SK-N-SH (cell line): Measurements from ENCODE around the gene AKR1C3. TPM values are rescaled to one million over a fixed set of nuclear protein-coding genes. Genes with fewer than 3 reads are reported as not detected.
"Not testable (repeated sequence)": the region's sequence is repeated elsewhere in the genome, so short reads cannot be mapped to it uniquely, and the experiment has no call there.

ENCODE experiments used
- CTCF ChIA-PET: fragments of 300-600, 350-600 bp; formaldehyde crosslinking; extraction: SDS; loops from one replicate; lab custom pipeline; 2021; lab: Yijun Ruan, JAX
- POLR2A ChIA-PET: fragments of 350-600 bp; sonication (Branson Sonifier 250); formaldehyde crosslinking; extraction: SDS; loops from one replicate; lab custom pipeline; 2020; ENCODE audit warnings: antibody characterized with exemption, inconsistent platforms; lab: Yijun Ruan, JAX
- DNase-seq: peaks from one replicate; pipeline ENCODE4 v3.0.0; 2012
- H2AFZ ChIP-seq: fragments of 200-600 bp; sonication (generic); 2 replicates; pipeline ENCODE4 v1.8.1; 2016; ENCODE audit warnings: antibody characterized with exemption, mild to moderate bottlenecking, low read depth
- H3F3A ChIP-seq: fragments of 200-600 bp; sonication (generic); replicated peaks from 2 replicates; pipeline ENCODE3; 2016; ENCODE audit warnings: antibody characterized with exemption, mild to moderate bottlenecking; ENCODE audit not compliant: insufficient read depth
- H3K27ac ChIP-seq, 2 experiments: fragments of 200-500 bp in 1 of 2; fragments of 200-600 bp in 1 of 2; sonication (Bioruptor generic) in 1 of 2; sonication (generic), shearing (Covaris generic) in 1 of 2; 2 replicates each; pipeline versions ENCODE4 v1.5.1 to v1.6.1; 2014 to 2016; ENCODE audit warnings: low read depth in 2 of 2, inconsistent platforms in 1 of 2, low read length in 1 of 2, mild to moderate bottlenecking in 1 of 2, mixed read lengths in 1 of 2
- H3K27me3 ChIP-seq: fragments of 200-600 bp; sonication (generic), shearing (Covaris generic); 2 replicates; pipeline ENCODE4 v1.6.1; 2016; ENCODE audit warnings: mixed run types; ENCODE audit not compliant: insufficient read depth
- H3K36me3 ChIP-seq, 2 experiments: fragments of 200-500 bp in 1 of 2; fragments of 200-600 bp in 1 of 2; sonication (Bioruptor generic) in 1 of 2; sonication (generic) in 1 of 2; replicated peaks in 1 of 2; 2 replicates each; pipeline versions ENCODE3 to v1.5.1; 2014 to 2016; ENCODE audit warnings: low read length in 1 of 2, mild to moderate bottlenecking in 1 of 2; ENCODE audit not compliant: insufficient read depth in 2 of 2, control insufficient read depth in 1 of 2
- H3K4me1 ChIP-seq, 2 experiments: fragments of 200-500 bp in 1 of 2; fragments of 200-600 bp in 1 of 2; sonication (Bioruptor generic) in 1 of 2; sonication (generic), shearing (Covaris generic) in 1 of 2; 2 replicates each; pipeline versions ENCODE4 v1.5.1 to v1.6.1; 2014 to 2016; ENCODE audit warnings: low read depth in 1 of 2, low read length in 1 of 2, mixed run types in 1 of 2; ENCODE audit not compliant: insufficient read depth in 2 of 2, control insufficient read depth in 1 of 2
- H3K4me2 ChIP-seq: fragments of 200-600 bp; sonication (generic), shearing (Covaris generic); 2 replicates; pipeline ENCODE4 v1.6.1; 2017; ENCODE audit warnings: mixed run types
- H3K4me3 ChIP-seq, 2 experiments: fragments of 200-500 bp in 1 of 2; fragments of 200-600 bp in 1 of 2; sonication (Bioruptor generic) in 1 of 2; sonication (generic), shearing (Covaris generic) in 1 of 2; 2 replicates each; pipeline versions ENCODE4 v1.5.1 to v1.8.1; 2014 to 2016; ENCODE audit warnings: low read depth in 2 of 2, inconsistent platforms in 1 of 2, low read length in 1 of 2, mild to moderate bottlenecking in 1 of 2, mixed read lengths in 1 of 2, moderate library complexity in 1 of 2
- H3K79me2 ChIP-seq: fragments of 200-600 bp; sonication (generic); 2 replicates; pipeline ENCODE4 v1.8.1; 2017; ENCODE audit warnings: mild to moderate bottlenecking; ENCODE audit not compliant: insufficient read depth
- H3K9ac ChIP-seq: fragments of 200-600 bp; sonication (generic); 2 replicates; pipeline ENCODE4 v1.6.1; 2017; ENCODE audit warnings: mixed run types
- H3K9me2 ChIP-seq: fragments of 200-600 bp; sonication (generic); 2 replicates; pipeline ENCODE4 v1.6.1; 2017; ENCODE audit warnings: mixed run types
- H3K9me3 ChIP-seq: fragments of 200-600 bp; sonication (generic); 2 replicates; pipeline ENCODE4 v1.6.1; 2017; ENCODE audit warnings: mixed run types, mild to moderate bottlenecking, moderate library complexity
- H4K20me1 ChIP-seq: fragments of 200-600 bp; sonication (generic); 2 replicates; pipeline ENCODE4 v1.6.1; 2017; ENCODE audit warnings: mild to moderate bottlenecking, mixed run types; ENCODE audit not compliant: insufficient read depth
- EP300 ChIP-seq, 2 experiments: IDR thresholded peaks; 2 replicates each; pipeline versions ENCODE4 v1.4.0 to v1.6.1; 2012; ENCODE audit warnings: borderline replicate concordance in 1 of 2, low read depth in 1 of 2, low read length in 1 of 2
- EZH2phosphoT487 ChIP-seq: fragments of 200-600 bp; sonication (generic); IDR thresholded peaks from 2 replicates; pipeline ENCODE4 v1.6.1; 2017; ENCODE audit warnings: low read depth, mixed run types, mild to moderate bottlenecking, antibody characterized with exemption, moderate library complexity, borderline replicate concordance
- JUND ChIP-seq: IDR thresholded peaks from 2 replicates; pipeline ENCODE4 v1.4.0; 2012
- NFIC ChIP-seq: IDR thresholded peaks from 2 replicates; pipeline ENCODE4 v1.4.0; 2012; ENCODE audit warnings: borderline replicate concordance
- RCOR1 ChIP-seq: fragments of 150-350 bp; IDR thresholded peaks from 2 replicates; pipeline ENCODE4 v1.6.1; 2017; ENCODE audit warnings: antibody characterized with exemption, low read length
- SIN3A ChIP-seq: IDR thresholded peaks from 2 replicates; pipeline ENCODE4 v1.6.1; 2012; ENCODE audit warnings: low read depth, mild to moderate bottlenecking, low read length, moderate library complexity, borderline replicate concordance
- TAF1 ChIP-seq: IDR thresholded peaks from 2 replicates; pipeline ENCODE4 v1.6.1; 2012; ENCODE audit warnings: low read depth, mild to moderate bottlenecking, low read length, moderate library complexity, borderline replicate concordance
- TEAD4 ChIP-seq: IDR thresholded peaks from 2 replicates; pipeline ENCODE4 v1.4.0; 2012; ENCODE audit warnings: mild to moderate bottlenecking, borderline replicate concordance; ENCODE audit not compliant: insufficient read depth
- WGBS: methylation state at CpG from one replicate; pipeline ENCODE4 v1.1.6; 2017; ENCODE audit warnings: low lambda C conversion rate; 5-methylcytosine and 5-hydroxymethylcytosine counted together
- polyA plus RNA-seq, 3 experiments: library from polyadenylated mRNA; depleted of rRNA; stranded (reverse); fragments of >200 nt; gene quantifications; 2 replicates each; pipeline ENCODE4 v1.2.3, GENCODE V29; 2012
- TF ChIP-seq, protein P1 (sequence below): IDR thresholded peaks from 2 replicates; pipeline ENCODE4 v1.6.1; 2012; ENCODE audit warnings: mild to moderate bottlenecking, low read depth, low read length, moderate library complexity
- TF ChIP-seq, protein P2 (sequence below): fragments of 150-350 bp; IDR thresholded peaks from 2 replicates; pipeline ENCODE4 v1.6.1; 2016; ENCODE audit warnings: mild to moderate bottlenecking, low read depth, low read length
- TF ChIP-seq, protein P3 (sequence below): IDR thresholded peaks from 2 replicates; pipeline ENCODE4; 2012
- TF ChIP-seq, protein P4 (sequence below): IDR thresholded peaks from 2 replicates; pipeline ENCODE4 v1.4.0; 2012; ENCODE audit warnings: low read depth, borderline replicate concordance

Gene AKR1C3
- polyA plus RNA-seq, 1 of the 3 experiments (the other 2 are of a cell fraction): 0.28 TPM

DNA sequence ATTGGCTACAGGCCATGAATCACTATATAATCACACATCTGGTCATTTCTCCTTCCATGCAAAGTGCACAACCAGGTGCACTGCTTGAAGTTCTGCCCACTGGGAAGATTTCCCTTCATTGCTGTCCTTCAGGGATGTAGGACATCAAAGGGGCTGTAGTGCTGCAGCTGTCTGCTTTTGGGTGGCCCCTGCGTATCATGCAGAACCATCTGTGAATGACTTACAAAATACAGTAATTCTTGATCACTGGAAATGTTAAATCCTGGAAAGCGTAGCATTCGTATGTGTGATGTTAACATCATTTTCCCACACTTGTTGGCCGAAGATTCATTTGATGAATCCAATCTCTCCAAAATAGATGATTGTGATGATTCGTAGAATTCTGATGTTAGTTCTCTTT lies 22.4 kb downstream of the AKR1C3 start:
- Histone ChIP-seq H4K20me1 (no peaks in the 10 kb centered on the region), H3F3A (no peaks in the 10 kb centered on the region), H3K9me3 (no peaks in the 10 kb centered on the region), H3K27ac (no peak overlapping the region), H3K27me3 (no peaks in the 10 kb centered on the region), H3K4me3 (no peak overlapping the region), H3K4me1 (no peaks in the 10 kb centered on the region), H2AFZ (no peak overlapping the region), H3K9me2 (no peaks in the 10 kb centered on the region), H3K9ac (no peak overlapping the region), H3K4me2 (no peak overlapping the region), H3K79me2 (no peaks in the 10 kb centered on the region), H3K36me3 (no peaks in the 10 kb centered on the region)
- no peak for DNase-seq
- POLR2A ChIA-PET: no interaction called here
- TF ChIP-seq SIN3A (no peak), JUND (no peak)
- CTCF ChIA-PET: no interaction called here
- 13% methylated on average over 5 of the region's 5 CpGs for WGBS

DNA sequence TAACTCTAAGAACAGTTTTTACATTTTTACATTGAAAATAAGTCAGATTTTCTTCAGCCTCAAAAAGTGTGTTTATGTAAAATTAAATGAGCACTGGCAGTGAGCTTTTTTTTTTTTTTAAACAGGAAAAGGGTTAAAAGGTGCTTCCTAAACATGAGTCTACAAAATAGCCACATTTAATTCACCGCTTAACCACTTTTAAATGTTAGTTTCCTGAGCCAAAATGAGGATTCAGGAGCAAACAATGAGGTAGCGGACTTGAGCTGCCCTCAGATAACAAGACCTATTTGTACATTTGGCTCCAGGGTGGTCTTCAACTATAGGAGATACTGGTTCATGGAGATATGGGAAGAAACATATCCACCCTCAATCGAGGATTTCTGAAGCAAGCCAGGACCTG lies 22.8 kb downstream of the AKR1C3 start:
- WGBS: 9% methylated on average over 3 of the region's 3 CpGs
- no peaks in the 10 kb centered on the region for H3K79me2 ChIP-seq
- H3K4me2 ChIP-seq: no peak overlapping the region
- TF ChIP-seq NFIC: no peak
- TF ChIP-seq, protein P1, sequence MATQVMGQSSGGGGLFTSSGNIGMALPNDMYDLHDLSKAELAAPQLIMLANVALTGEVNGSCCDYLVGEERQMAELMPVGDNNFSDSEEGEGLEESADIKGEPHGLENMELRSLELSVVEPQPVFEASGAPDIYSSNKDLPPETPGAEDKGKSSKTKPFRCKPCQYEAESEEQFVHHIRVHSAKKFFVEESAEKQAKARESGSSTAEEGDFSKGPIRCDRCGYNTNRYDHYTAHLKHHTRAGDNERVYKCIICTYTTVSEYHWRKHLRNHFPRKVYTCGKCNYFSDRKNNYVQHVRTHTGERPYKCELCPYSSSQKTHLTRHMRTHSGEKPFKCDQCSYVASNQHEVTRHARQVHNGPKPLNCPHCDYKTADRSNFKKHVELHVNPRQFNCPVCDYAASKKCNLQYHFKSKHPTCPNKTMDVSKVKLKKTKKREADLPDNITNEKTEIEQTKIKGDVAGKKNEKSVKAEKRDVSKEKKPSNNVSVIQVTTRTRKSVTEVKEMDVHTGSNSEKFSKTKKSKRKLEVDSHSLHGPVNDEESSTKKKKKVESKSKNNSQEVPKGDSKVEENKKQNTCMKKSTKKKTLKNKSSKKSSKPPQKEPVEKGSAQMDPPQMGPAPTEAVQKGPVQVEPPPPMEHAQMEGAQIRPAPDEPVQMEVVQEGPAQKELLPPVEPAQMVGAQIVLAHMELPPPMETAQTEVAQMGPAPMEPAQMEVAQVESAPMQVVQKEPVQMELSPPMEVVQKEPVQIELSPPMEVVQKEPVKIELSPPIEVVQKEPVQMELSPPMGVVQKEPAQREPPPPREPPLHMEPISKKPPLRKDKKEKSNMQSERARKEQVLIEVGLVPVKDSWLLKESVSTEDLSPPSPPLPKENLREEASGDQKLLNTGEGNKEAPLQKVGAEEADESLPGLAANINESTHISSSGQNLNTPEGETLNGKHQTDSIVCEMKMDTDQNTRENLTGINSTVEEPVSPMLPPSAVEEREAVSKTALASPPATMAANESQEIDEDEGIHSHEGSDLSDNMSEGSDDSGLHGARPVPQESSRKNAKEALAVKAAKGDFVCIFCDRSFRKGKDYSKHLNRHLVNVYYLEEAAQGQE: no peak
- no peak for TF ChIP-seq RCOR1
- no peak for TF ChIP-seq EP300 (IDR thresholded peaks at IDR 0.05; ENCODE audit: borderline replicate concordance in 1 of 2, low read depth in 1 of 2, low read length in 1 of 2)
- TF ChIP-seq, protein P2, sequence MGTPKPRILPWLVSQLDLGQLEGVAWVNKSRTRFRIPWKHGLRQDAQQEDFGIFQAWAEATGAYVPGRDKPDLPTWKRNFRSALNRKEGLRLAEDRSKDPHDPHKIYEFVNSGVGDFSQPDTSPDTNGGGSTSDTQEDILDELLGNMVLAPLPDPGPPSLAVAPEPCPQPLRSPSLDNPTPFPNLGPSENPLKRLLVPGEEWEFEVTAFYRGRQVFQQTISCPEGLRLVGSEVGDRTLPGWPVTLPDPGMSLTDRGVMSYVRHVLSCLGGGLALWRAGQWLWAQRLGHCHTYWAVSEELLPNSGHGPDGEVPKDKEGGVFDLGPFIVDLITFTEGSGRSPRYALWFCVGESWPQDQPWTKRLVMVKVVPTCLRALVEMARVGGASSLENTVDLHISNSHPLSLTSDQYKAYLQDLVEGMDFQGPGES: no peak
- TF ChIP-seq, protein P3, sequence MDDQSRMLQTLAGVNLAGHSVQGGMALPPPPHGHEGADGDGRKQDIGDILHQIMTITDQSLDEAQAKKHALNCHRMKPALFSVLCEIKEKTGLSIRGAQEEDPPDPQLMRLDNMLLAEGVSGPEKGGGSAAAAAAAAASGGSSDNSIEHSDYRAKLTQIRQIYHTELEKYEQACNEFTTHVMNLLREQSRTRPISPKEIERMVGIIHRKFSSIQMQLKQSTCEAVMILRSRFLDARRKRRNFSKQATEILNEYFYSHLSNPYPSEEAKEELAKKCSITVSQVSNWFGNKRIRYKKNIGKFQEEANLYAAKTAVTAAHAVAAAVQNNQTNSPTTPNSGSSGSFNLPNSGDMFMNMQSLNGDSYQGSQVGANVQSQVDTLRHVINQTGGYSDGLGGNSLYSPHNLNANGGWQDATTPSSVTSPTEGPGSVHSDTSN: no peak
- TF ChIP-seq, protein P4, sequence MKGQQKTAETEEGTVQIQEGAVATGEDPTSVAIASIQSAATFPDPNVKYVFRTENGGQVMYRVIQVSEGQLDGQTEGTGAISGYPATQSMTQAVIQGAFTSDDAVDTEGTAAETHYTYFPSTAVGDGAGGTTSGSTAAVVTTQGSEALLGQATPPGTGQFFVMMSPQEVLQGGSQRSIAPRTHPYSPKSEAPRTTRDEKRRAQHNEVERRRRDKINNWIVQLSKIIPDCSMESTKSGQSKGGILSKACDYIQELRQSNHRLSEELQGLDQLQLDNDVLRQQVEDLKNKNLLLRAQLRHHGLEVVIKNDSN: no peak
- TF ChIP-seq TEAD4: no peak
- TF ChIP-seq TAF1: no peak
- no peak for TF ChIP-seq SIN3A
- no peak for TF ChIP-seq JUND
- TF ChIP-seq EZH2phosphoT487: no peak
- H2AFZ ChIP-seq: no peak overlapping the region
- no peaks in the 10 kb centered on the region for H3K27me3 ChIP-seq
- no peaks in the 10 kb centered on the region for H3F3A ChIP-seq
- H3K9me2 ChIP-seq: no peaks in the 10 kb centered on the region
- no peaks in the 10 kb centered on the region for H3K4me1 ChIP-seq
- no peaks in the 10 kb centered on the region for H4K20me1 ChIP-seq
- H3K9ac ChIP-seq: no peak overlapping the region
- POLR2A ChIA-PET: no interaction called here
- CTCF ChIA-PET: no interaction called here
- no peak overlapping the region for H3K4me3 ChIP-seq
- H3K36me3 ChIP-seq: no peaks in the 10 kb centered on the region
- H3K27ac ChIP-seq: no peak overlapping the region
- H3K9me3 ChIP-seq: no peaks in the 10 kb centered on the region
- DNase-seq: no peak

DNA sequence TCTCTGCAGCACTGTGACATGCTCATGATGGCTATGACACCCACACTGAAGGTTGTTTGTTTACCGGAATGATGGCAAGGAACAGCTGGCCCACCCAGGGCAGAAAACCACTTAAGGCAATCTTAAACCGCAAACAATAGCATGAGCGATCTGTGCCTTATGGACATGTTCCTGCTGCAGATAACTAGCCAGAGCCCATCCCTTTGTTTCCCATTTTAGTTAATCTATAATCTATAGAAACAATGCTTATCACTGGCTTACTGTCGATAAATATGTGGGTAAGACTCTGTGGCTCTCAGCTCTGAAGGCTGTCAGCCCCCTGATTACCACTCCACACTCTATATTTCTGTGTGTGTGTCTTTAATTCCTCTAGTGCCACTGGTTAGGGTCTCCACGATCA lies 25.8 kb downstream of the AKR1C3 start:
- DNase-seq, H3K4me3 ChIP-seq, H2AFZ ChIP-seq, H3K4me1 ChIP-seq, H3K9ac ChIP-seq, H3K36me3 ChIP-seq, POLR2A ChIA-PET, H3K27ac ChIP-seq, H3K79me2 ChIP-seq, H3K9me3 ChIP-seq, H4K20me1 ChIP-seq, H3F3A ChIP-seq, H3K4me2 ChIP-seq, H3K27me3 ChIP-seq, CTCF ChIA-PET, H3K9me2 ChIP-seq: not testable (repeated sequence)
- WGBS: 26% methylated on average over 5 of the region's 5 CpGs
